ENCODE data around the gene DCAF5.

Gene DCAF5

DNA sequence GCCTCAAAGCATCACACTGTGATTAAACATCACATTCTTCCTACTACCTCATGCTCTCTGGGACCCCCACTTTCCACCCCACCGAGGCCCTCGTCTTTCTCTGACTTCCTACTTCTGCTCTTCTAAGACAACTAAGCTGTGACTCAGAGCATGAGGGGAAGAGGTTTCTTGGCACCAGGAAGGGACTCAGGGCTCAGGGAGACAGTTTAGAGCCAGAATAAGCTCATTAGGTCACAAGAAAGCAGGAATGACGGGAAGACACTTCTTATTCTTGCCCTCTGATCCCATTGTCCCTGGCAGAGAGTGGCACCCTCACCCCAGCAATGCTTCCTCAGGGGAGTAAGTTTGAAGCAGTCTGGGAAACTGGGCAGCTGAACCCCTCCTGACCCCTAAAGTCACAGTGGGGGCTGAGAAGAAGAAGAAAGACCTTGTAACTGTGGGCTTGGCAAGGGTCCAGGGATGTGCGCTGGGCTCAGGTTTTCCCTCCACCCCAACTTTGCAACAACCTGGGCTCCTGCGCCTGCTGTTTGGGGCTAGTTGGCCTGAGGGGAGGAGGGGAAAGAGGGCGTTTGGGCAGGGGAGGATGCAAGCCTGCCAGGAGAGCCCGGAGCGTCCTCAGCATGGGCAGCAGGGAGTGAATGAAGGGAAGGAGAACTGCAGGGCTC is 109.2 kb downstream of the DCAF5 start:
- TF ChIP-seq FOXP2 (optimal IDR thresholded peaks at IDR 0.05; ENCODE audit: control extremely low read depth, extremely low read length, insufficient read depth) (no peak), EZH2 (IDR thresholded peaks at IDR 0.05) (no peak), POLR2AphosphoS5 (IDR thresholded peaks at IDR 0.05; ENCODE audit: borderline replicate concordance, low read depth, low read length) (no peak)
- no peak overlapping the region for H3K9ac ChIP-seq (ENCODE audit: insufficient read length)
- no peak overlapping the region for H3K4me3 ChIP-seq
- no peaks in the 10 kb centered on the region for H3K9me3 ChIP-seq (ENCODE audit: low read depth, low read length)
- DNase-seq (ENCODE audit: low read depth, low spot score), result no peak
- no peaks in the 10 kb centered on the region for H3K36me3 ChIP-seq (ENCODE audit: insufficient read depth, low read length)
- no peak overlapping the region for H3K27ac ChIP-seq

DNA sequence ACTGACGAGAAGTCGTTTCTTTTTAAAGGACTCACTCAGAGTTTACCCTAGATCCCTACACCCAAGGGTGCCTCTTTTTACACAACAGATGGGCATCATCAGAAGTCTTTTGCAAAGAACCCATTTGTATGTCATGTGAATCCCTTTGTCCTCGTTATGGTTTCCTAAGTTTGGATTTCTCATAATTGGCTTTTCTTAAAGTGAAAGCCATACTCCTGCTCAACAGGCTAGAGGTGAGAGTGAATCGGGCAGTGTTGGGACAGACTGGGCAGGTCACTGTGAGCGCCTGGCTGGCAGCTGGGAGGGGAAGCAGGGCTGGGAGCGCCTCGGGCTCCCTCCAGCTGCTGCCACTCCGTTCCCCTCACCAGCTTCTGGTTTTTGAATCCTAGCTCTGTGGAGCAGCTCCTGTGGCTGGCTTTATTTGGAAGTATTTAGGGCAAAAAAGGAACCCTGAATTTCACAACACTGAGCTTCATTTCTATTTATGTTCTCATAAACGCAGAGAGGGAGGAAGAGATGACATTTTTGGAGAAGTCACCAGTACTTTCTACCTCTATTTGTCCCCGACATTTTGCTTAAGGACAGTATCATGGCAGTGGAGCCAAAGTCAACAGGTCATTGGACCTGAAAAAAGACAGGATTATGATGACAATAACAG is 110.0 kb downstream of the DCAF5 start:
- Histone ChIP-seq H3K9ac (ENCODE audit: insufficient read length) (no peak overlapping the region), H3K4me3 (no peak overlapping the region), H3K27ac (no peak overlapping the region), H3K9me3 (ENCODE audit: low read depth, low read length) (no peaks in the 10 kb centered on the region), H3K36me3 (ENCODE audit: insufficient read depth, low read length) (no peaks in the 10 kb centered on the region)
- DNase-seq (ENCODE audit: low read depth, low spot score), result no peak
- no peak for TF ChIP-seq EZH2 (IDR thresholded peaks at IDR 0.05)
- no peak for TF ChIP-seq POLR2AphosphoS5 (IDR thresholded peaks at IDR 0.05; ENCODE audit: borderline replicate concordance, low read depth, low read length)
- TF ChIP-seq FOXP2 (optimal IDR thresholded peaks at IDR 0.05; ENCODE audit: control extremely low read depth, extremely low read length, insufficient read depth), result no peak

- Histone ChIP-seq H3K4me3 (no peak overlapping the region), H3K9me3 (ENCODE audit: low read depth, low read length) (no peaks in the 10 kb centered on the region), H3K36me3 (ENCODE audit: insufficient read depth, low read length) (no peaks in the 10 kb centered on the region), H3K9ac (ENCODE audit: insufficient read length) (no peak overlapping the region), H3K27ac (no peak overlapping the region)
- no peak for TF ChIP-seq POLR2AphosphoS5 (IDR thresholded peaks at IDR 0.05; ENCODE audit: borderline replicate concordance, low read depth, low read length)
- TF ChIP-seq FOXP2 (optimal IDR thresholded peaks at IDR 0.05; ENCODE audit: control extremely low read depth, extremely low read length, insufficient read depth), result no peak
- TF ChIP-seq EZH2 (IDR thresholded peaks at IDR 0.05), result no peak
- DNase-seq (ENCODE audit: low read depth, low spot score), result no peak
These were observed 110.6 kb downstream of the DCAF5 start for GRCh38 chr14:69042299-69042698.

DNA sequence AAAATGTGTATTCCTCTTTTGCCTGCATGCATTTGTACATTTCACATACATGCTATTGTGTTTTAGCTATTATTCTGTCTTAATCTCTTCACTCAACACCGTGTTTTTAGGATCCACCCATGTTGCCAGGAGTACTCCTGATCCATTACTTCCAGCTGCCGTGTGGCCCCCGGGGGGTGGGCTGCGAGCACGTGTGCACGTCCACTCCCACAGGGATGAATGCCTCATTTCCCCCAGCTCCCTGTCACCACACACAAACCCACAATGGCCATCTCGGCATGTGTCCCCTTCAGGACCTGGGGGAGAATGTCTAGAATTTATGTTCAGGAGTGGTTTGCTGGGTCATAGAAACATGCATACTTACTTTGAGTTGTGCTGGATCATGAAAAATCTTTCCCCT is 111.1 kb downstream of the DCAF5 start:
- no peaks in the 10 kb centered on the region for H3K9me3 ChIP-seq (ENCODE audit: low read depth, low read length)
- no peak overlapping the region for H3K27ac ChIP-seq
- no peak overlapping the region for H3K9ac ChIP-seq (ENCODE audit: insufficient read length)
- TF ChIP-seq EZH2 (IDR thresholded peaks at IDR 0.05), result no peak
- H3K36me3 ChIP-seq (ENCODE audit: insufficient read depth, low read length), result no peaks in the 10 kb centered on the region
- no peak overlapping the region for H3K4me3 ChIP-seq
- no peak for DNase-seq (ENCODE audit: low read depth, low spot score)

DNA sequence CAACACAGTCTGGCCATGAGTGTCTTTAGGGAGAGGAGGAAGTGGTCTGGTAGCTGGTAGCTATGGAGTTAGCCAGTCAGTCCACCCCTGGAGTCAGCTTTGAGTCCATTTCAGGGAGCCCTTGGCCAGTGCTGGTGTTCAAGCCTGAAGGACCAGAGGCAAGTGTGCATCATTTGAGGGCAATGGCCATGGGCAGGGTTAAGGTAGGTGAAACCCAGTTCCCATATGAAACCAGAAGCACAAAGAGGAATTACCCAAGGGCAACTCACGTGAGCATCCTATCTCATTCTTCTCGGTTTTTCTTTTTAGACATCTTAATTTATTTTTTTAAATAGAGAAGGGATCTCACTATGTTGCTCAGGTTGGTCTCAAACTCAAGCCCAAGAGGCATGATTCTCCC is 112.6 kb downstream of the DCAF5 start:
- no peak for DNase-seq (ENCODE audit: low read depth, low spot score)
- TF ChIP-seq POLR2AphosphoS5 (IDR thresholded peaks at IDR 0.05; ENCODE audit: borderline replicate concordance, low read depth, low read length) (no peak), EZH2 (IDR thresholded peaks at IDR 0.05) (no peak), FOXP2 (optimal IDR thresholded peaks at IDR 0.05; ENCODE audit: control extremely low read depth, extremely low read length, insufficient read depth) (no peak)
- no peaks in the 10 kb centered on the region for H3K9me3 ChIP-seq (ENCODE audit: low read depth, low read length)
- no peaks in the 10 kb centered on the region for H3K36me3 ChIP-seq (ENCODE audit: insufficient read depth, low read length)
- no peak overlapping the region for H3K4me3 ChIP-seq
- H3K27ac ChIP-seq, result no peak overlapping the region
- H3K9ac ChIP-seq (ENCODE audit: insufficient read length), result no peak overlapping the region

DNA sequence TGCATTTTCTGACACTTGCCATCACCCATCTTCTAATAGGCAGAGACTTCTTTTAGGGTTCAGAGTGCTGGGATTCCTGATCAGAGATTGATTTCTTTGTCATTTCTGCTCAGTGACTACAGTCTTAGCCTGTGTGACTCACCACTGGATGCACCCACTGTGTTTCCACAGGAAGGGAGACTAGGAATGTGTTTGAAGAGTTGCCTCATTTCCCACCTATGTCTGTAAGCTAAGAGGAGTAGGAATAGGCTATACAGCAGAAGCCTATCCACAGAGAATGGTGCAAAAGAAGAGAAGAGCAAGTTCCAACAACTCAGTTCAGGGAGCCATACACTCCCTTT is 113.7 kb downstream of the DCAF5 start:
- Histone ChIP-seq H3K9me3 (ENCODE audit: low read depth, low read length) (no peaks in the 10 kb centered on the region), H3K9ac (ENCODE audit: insufficient read length) (no peak overlapping the region), H3K36me3 (ENCODE audit: insufficient read depth, low read length) (no peaks in the 10 kb centered on the region), H3K4me3 (no peak overlapping the region), H3K27ac (no peak overlapping the region)
- no peak for DNase-seq (ENCODE audit: low read depth, low spot score)
- TF ChIP-seq EZH2 (IDR thresholded peaks at IDR 0.05) (no peak), FOXP2 (optimal IDR thresholded peaks at IDR 0.05; ENCODE audit: control extremely low read depth, extremely low read length, insufficient read depth) (no peak), POLR2AphosphoS5 (IDR thresholded peaks at IDR 0.05; ENCODE audit: borderline replicate concordance, low read depth, low read length) (no peak)

- H3K4me3 ChIP-seq, result no peak overlapping the region
- DNase-seq (ENCODE audit: low read depth, low spot score), result no peak
- no peaks in the 10 kb centered on the region for H3K36me3 ChIP-seq (ENCODE audit: insufficient read depth, low read length)
- H3K9ac ChIP-seq (ENCODE audit: insufficient read length), result no peak overlapping the region
- H3K27ac ChIP-seq, result no peak overlapping the region
- no peaks in the 10 kb centered on the region for H3K9me3 ChIP-seq (ENCODE audit: low read depth, low read length)
- no peak for TF ChIP-seq FOXP2 (optimal IDR thresholded peaks at IDR 0.05; ENCODE audit: control extremely low read depth, extremely low read length, insufficient read depth)
- TF ChIP-seq POLR2AphosphoS5 (IDR thresholded peaks at IDR 0.05; ENCODE audit: borderline replicate concordance, low read depth, low read length), result no peak
- TF ChIP-seq EZH2 (IDR thresholded peaks at IDR 0.05), result no peak
These were observed 114.2 kb downstream of the DCAF5 start for GRCh38 chr14:69038455-69039287.

DNA sequence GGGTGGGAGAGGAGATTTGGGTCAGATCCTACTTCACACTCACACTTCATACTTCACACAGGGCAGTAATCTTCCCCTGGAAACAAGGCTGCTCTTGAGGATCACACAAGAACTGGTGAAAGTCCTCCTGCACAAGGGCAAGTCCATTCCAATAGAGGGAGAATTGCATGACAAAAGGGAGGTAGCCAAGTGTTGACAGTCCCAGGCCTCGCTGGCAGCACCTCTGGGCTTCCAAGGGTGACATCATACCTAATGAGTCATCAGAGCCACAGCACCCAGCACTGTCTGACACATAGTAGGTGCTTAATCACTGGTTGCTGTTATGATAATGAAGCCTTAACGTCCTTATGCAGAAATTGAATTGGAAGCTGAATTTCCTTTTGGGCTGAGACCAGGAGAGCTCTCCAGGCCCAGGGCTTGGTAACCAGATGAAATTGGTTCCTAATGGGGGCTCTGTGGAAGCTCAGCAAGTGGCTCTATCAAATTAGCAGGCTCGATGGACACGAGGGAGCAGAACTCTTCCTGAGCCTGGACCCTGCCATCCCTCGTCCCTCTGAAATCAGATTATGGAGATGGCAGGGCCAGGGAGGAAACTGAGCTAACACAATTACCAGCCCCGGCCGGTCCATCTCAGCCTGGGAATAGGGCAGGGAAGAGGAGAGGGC is 115.0 kb downstream of the DCAF5 start:
- Histone ChIP-seq H3K9ac (ENCODE audit: insufficient read length) (no peak overlapping the region), H3K4me3 (no peak overlapping the region), H3K9me3 (ENCODE audit: low read depth, low read length) (no peaks in the 10 kb centered on the region), H3K36me3 (ENCODE audit: insufficient read depth, low read length) (no peaks in the 10 kb centered on the region), H3K27ac (no peak overlapping the region)
- no peak for DNase-seq (ENCODE audit: low read depth, low spot score)
- TF ChIP-seq FOXP2 (optimal IDR thresholded peaks at IDR 0.05; ENCODE audit: control extremely low read depth, extremely low read length, insufficient read depth), result no peak
- no peak for TF ChIP-seq POLR2AphosphoS5 (IDR thresholded peaks at IDR 0.05; ENCODE audit: borderline replicate concordance, low read depth, low read length)
- TF ChIP-seq EZH2 (IDR thresholded peaks at IDR 0.05), result no peak

All from SK-N-MC (cell line).